Tibial nerve (tissue), 4 donors: ENCODE measurements around the gene ARL2. TPM values are rescaled to one million over a fixed set of nuclear protein-coding genes. Genes with fewer than 3 reads are reported as not detected.
"Not testable (repeated sequence)": the region's sequence is repeated elsewhere in the genome, so short reads cannot be mapped to it uniquely, and the experiment has no call there.

Source experiments
- DNase-seq, 2 donors: peaks; one replicate each; pipeline ENCODE4 v3.0.0-alpha.2; 2019; ENCODE audit warnings: low spot score in 2 of 2
- H3K27ac ChIP-seq, 4 donors: fragments of 200-600 bp; sonication (generic) in 3 of 4; one replicate each; pipeline ENCODE4 v1.5.1; 2017 to 2019; ENCODE audit warnings: mild to moderate bottlenecking in 1 of 4
- H3K27me3 ChIP-seq, 2 donors: fragments of 200-600 bp; sonication (generic) in 1 of 2; one replicate each; pipeline versions ENCODE4 v1.5.1 to v1.6.0; 2017 to 2019
- H3K36me3 ChIP-seq, 3 donors: fragments of 200-600 bp; sonication (generic); one replicate each; pipeline ENCODE4 v1.5.1; 2018 to 2019
- H3K4me1 ChIP-seq, 4 donors: fragments of 200-600 bp; sonication (generic) in 3 of 4; one replicate each; pipeline ENCODE4 v1.5.1; 2017 to 2019
- H3K4me3 ChIP-seq, 4 donors: fragments of 200-600 bp; sonication (generic) in 3 of 4; one replicate each; pipeline ENCODE4 v1.5.1; 2017 to 2019; ENCODE audit warnings: mild to moderate bottlenecking in 1 of 4, moderate library complexity in 1 of 4
- H3K9me3 ChIP-seq, 4 donors: fragments of 200-600 bp; sonication (generic) in 3 of 4; one replicate each; pipeline ENCODE4 v1.5.1; 2017 to 2019
- CTCF ChIP-seq, 5 experiments: fragments of 200-600 bp in 3 of 5; fragments of 450-650 bp in 2 of 5; sonication (generic) in 3 of 5; IDR thresholded peaks; one replicate each; pipeline ENCODE4 v1.5.1; 2016 to 2019; ENCODE audit warnings: antibody characterized with exemption in 5 of 5, mild to moderate bottlenecking in 3 of 5, moderate library complexity in 2 of 5
- EP300 ChIP-seq, 2 donors: sonication (generic); formaldehyde crosslinking; IDR thresholded peaks; one replicate each; pipeline ENCODE4 v1.6.1; 2017; ENCODE audit warnings: antibody characterized with exemption in 2 of 2, mild to moderate bottlenecking in 1 of 2
- POLR2A ChIP-seq, 2 donors: fragments of 450-650 bp; IDR thresholded peaks; one replicate each; pipeline ENCODE4 v1.6.1; 2017; ENCODE audit warnings: antibody characterized with exemption in 2 of 2, mild to moderate bottlenecking in 2 of 2, moderate library complexity in 2 of 2
- WGBS, 2 donors: methylation state at CpG; one replicate each; pipeline ENCODE4 v1.1.5; 2018; 5-methylcytosine and 5-hydroxymethylcytosine counted together
- total RNA-seq, 4 donors: library from RNA; depleted of rRNA; stranded (reverse); fragments of >200 nt; gene quantifications; one replicate each; pipeline ENCODE4 v1.1.0, GENCODE V29; 2016

ARL2 gene
- total RNA-seq, 4 donors from 2014 or later, result 174 to 267 (median 193) TPM

- WGBS, 2 donors, result 96 to 99% methylated on average over 6 of the region's 6 CpGs
These were observed 4.0 kb downstream of the ARL2 start for GRCh38 chr11:65017937-65018336.

GRCh38 chr11:65019824-65020223 is 5.9 kb downstream of the ARL2 start:
- WGBS, 2 donors, result 56 to 74% methylated on average over 7 of the region's 7 CpGs
- DNase-seq, result no peak

More at GRCh38 chr11:65017937-65018336, 4.0 kb downstream of the ARL2 start:
- TF ChIP-seq CTCF (IDR thresholded peaks at IDR 0.05) (no peak), POLR2A (IDR thresholded peaks at IDR 0.05) (no peak), EP300 (IDR thresholded peaks at IDR 0.05) (no peak)
- DNase-seq, result no peak
- Histone ChIP-seq H3K27ac (no peak overlapping the region), H3K4me1 (peaks cover 0 to 29% (median 14%) of the 10 kb centered on the region in 4 donors), H3K4me3 (no peak overlapping the region), H3K9me3 (no peaks in the 10 kb centered on the region), H3K27me3 (no peaks in the 10 kb centered on the region), H3K36me3 (peaks cover 0 to 49% (median 0%) of the 10 kb centered on the region in 3 donors)

GRCh38 chr11:65021003-65021402 is 7.0 kb downstream of the ARL2 start:
- no peak for TF ChIP-seq EP300 (IDR thresholded peaks at IDR 0.05)
- no peak for TF ChIP-seq POLR2A (IDR thresholded peaks at IDR 0.05)
- TF ChIP-seq CTCF (IDR thresholded peaks at IDR 0.05), result no peak
- no peaks in the 10 kb centered on the region for H3K9me3 ChIP-seq
- no peaks in the 10 kb centered on the region for H3K27me3 ChIP-seq
- no peak overlapping the region for H3K4me3 ChIP-seq
- peaks cover 0 to 53% (median 0%) of the 10 kb centered on the region in 3 donors for H3K36me3 ChIP-seq
- no peak for DNase-seq
- peaks cover 0 to 9% (median 0%) of the 10 kb centered on the region in 4 donors for H3K4me1 ChIP-seq
- WGBS, 2 donors, result 63 to 69% methylated on average over 3 of the region's 3 CpGs
- no peak overlapping the region for H3K27ac ChIP-seq

More at GRCh38 chr11:65019824-65020223, 5.9 kb downstream of the ARL2 start:
- Histone ChIP-seq H3K27ac (no peak overlapping the region), H3K27me3 (no peaks in the 10 kb centered on the region), H3K4me1 (peaks cover 0 to 21% (median 8%) of the 10 kb centered on the region in 4 donors), H3K36me3 (peaks cover 0 to 53% (median 0%) of the 10 kb centered on the region in 3 donors), H3K9me3 (no peaks in the 10 kb centered on the region), H3K4me3 (no peak overlapping the region)
- no peak for TF ChIP-seq CTCF (IDR thresholded peaks at IDR 0.05)
- TF ChIP-seq POLR2A (IDR thresholded peaks at IDR 0.05), result no peak
- no peak for TF ChIP-seq EP300 (IDR thresholded peaks at IDR 0.05)

GRCh38 chr11:65021509-65021908 is 7.5 kb downstream of the ARL2 start:
- WGBS, 2 donors, result 90 to 94% methylated on average over 2 to 11 of the region's 11 CpGs
- Histone ChIP-seq H3K4me1 (peaks cover 0 to 5% (median 0%) of the 10 kb centered on the region in 4 donors), H3K9me3 (no peaks in the 10 kb centered on the region), H3K36me3 (peaks cover 0 to 53% (median 0%) of the 10 kb centered on the region in 3 donors), H3K27ac (no peak overlapping the region), H3K27me3 (no peaks in the 10 kb centered on the region), H3K4me3 (no peak overlapping the region)
- TF ChIP-seq CTCF (IDR thresholded peaks at IDR 0.05) (no peak), POLR2A (IDR thresholded peaks at IDR 0.05) (no peak), EP300 (IDR thresholded peaks at IDR 0.05) (no peak)
- no peak for DNase-seq

- not testable (repeated sequence) for H3K4me3 ChIP-seq, DNase-seq, H3K27ac ChIP-seq, H3K27me3 ChIP-seq, H3K9me3 ChIP-seq
- Histone ChIP-seq H3K4me1 (peaks cover 0 to 12% (median 5%) of the 10 kb centered on the region in 4 donors), H3K36me3 (peaks cover 0 to 45% (median 0%) of the 10 kb centered on the region in 3 donors)
- 75 to 78% methylated on average over 8 of the region's 8 CpGs for WGBS, 2 donors
These were observed 9.5 kb downstream of the ARL2 start for GRCh38 chr11:65023502-65023901.
